CD8-positive, alpha-beta memory T cell (primary cell): ENCODE measurements around the gene CASP8. TPM values are rescaled to one million over a fixed set of nuclear protein-coding genes. Genes with fewer than 3 reads are reported as not detected.
A peak's percentile ranks its signal among the peaks of the same experiment; 100 is the strongest.

Experiments used
- CTCF ChIA-PET: fragments of 350-600 bp; sonication (Branson Sonifier 250); formaldehyde crosslinking; loops from one replicate; lab custom pipeline; 2021; ENCODE audit warnings: antibody characterized with exemption; lab: Charles Lee
- POLR2A ChIA-PET: fragments of 350-600 bp; sonication (Branson Sonifier 250); formaldehyde crosslinking; loops from one replicate; lab custom pipeline; 2021; ENCODE audit warnings: antibody characterized with exemption; lab: Charles Lee
- DNase-seq, 5 donors: peaks; one replicate each; pipeline versions ENCODE4 v3.0.0 to v3.0.0-alpha.2; 2020 to 2022; ENCODE audit warnings: mixed read lengths in 1 of 5
- H3K27ac ChIP-seq: one replicate; pipeline ENCODE4 v1.7.0; 2013; ENCODE audit warnings: low read depth, mild to moderate bottlenecking, low read length, moderate library complexity
- H3K27me3 ChIP-seq: 2 replicates; pipeline ENCODE4 v1.7.0; 2013; ENCODE audit warnings: low read length, mild to moderate bottlenecking; ENCODE audit not compliant: insufficient read depth, poor library complexity, severe bottlenecking
- H3K36me3 ChIP-seq: 2 replicates; pipeline ENCODE4 v1.7.0; 2013; ENCODE audit warnings: mild to moderate bottlenecking, low read length, moderate library complexity; ENCODE audit not compliant: insufficient read depth
- H3K4me1 ChIP-seq: 2 replicates; pipeline ENCODE4 v1.7.0; 2013; ENCODE audit warnings: mild to moderate bottlenecking, low read length, moderate library complexity; ENCODE audit not compliant: insufficient read depth
- H3K4me3 ChIP-seq: 2 replicates; pipeline ENCODE4 v1.7.0; 2013; ENCODE audit warnings: mild to moderate bottlenecking, low read length
- H3K9me3 ChIP-seq: 2 replicates; pipeline ENCODE4 v1.7.0; 2013; ENCODE audit warnings: mild to moderate bottlenecking, low read length
- H3K27ac Mint-ChIP-seq, 8 donors: one replicate each; pipeline ENCODE4 v1.8.0; 2020 to 2021; ENCODE audit warnings: mixed read lengths in 8 of 8, mild to moderate bottlenecking in 6 of 8, inconsistent platforms in 3 of 8, moderate library complexity in 3 of 8
- H3K27me3 Mint-ChIP-seq, 2 donors: one replicate each; pipeline ENCODE4 v1.8.0; 2020 to 2021; ENCODE audit warnings: mixed read lengths in 2 of 2, mild to moderate bottlenecking in 1 of 2, moderate library complexity in 1 of 2
- H3K36me3 Mint-ChIP-seq, 3 donors: one replicate each; pipeline ENCODE4 v1.8.0; 2020 to 2021; ENCODE audit warnings: mixed read lengths in 3 of 3, inconsistent platforms in 1 of 3, mild to moderate bottlenecking in 1 of 3
- H3K4me1 Mint-ChIP-seq, 3 donors: one replicate each; pipeline ENCODE4 v1.8.0; 2020 to 2021; ENCODE audit warnings: mixed read lengths in 3 of 3, inconsistent platforms in 1 of 3, mild to moderate bottlenecking in 1 of 3
- H3K4me3 Mint-ChIP-seq, 7 donors: one replicate each; pipeline ENCODE4 v1.8.0; 2020 to 2021; ENCODE audit warnings: mixed read lengths in 7 of 7, mild to moderate bottlenecking in 6 of 7, moderate library complexity in 4 of 7, inconsistent platforms in 2 of 7
- H3K9me3 Mint-ChIP-seq, 5 donors: one replicate each; pipeline ENCODE4 v1.8.0; 2020 to 2022; ENCODE audit warnings: mixed read lengths in 5 of 5, mild to moderate bottlenecking in 3 of 5, moderate library complexity in 2 of 5, inconsistent platforms in 1 of 5
- polyA plus RNA-seq: library from polyadenylated mRNA; unstranded; fragments of 300-500 nt; fragmentation: Illumina TruSeq; gene quantifications from one replicate; pipeline ENCODE4 v1.2.3, GENCODE V29; 2021
- total RNA-seq, 2 experiments: library from RNA; stranded (reverse); gene quantifications; one replicate each; pipeline ENCODE4 v1.2.3, GENCODE V29; 2021

Gene CASP8
- total and polyA plus RNA-seq, 3 experiments from 2014 or later, result 48.1 to 108 (median 55.5) TPM

- Histone ChIP-seq H3K36me3 (peaks cover 20% of the 10 kb centered on the region), H3K27me3 (no peaks in the 10 kb centered on the region), H3K4me1 (peaks cover 73% of the 10 kb centered on the region), H3K4me3 (peak overlapping the region; percentile 33), H3K9me3 (no peaks in the 10 kb centered on the region), H3K27ac (peak overlapping the region; percentile 38)
- peaks cover 71 to 73% (median 72%) of the 10 kb centered on the region in 3 donors for H3K4me1 Mint-ChIP-seq
- no peaks in the 10 kb centered on the region for H3K27me3 Mint-ChIP-seq
- peak overlapping the region; percentile 39 to 91 (median 86) for H3K27ac Mint-ChIP-seq
- DNase-seq, result peak in 1 of 5 donors; percentile 28
- peaks cover 13 to 54% (median 25%) of the 10 kb centered on the region in 3 donors for H3K36me3 Mint-ChIP-seq
- no peaks in the 10 kb centered on the region for H3K9me3 Mint-ChIP-seq
- H3K4me3 Mint-ChIP-seq, result peak overlapping the region; percentile 79 to 94 (median 92)
- ChIA-PET CTCF (interaction anchor here (0.8 to 18.6 kb wide), 4 partner anchors 8 to 30 kb away, joined by 3 to 185 read pairs (median 38); no protein-coding TSS in a partner anchor), POLR2A (interaction anchor here (2.1 kb wide), 1 partner anchor 10 kb away, joined by 10 read pairs; no protein-coding TSS in a partner anchor)
Measured at GRCh38 chr2:201263779-201264178, 3.4 kb downstream of the CASP8 start.

DNA sequence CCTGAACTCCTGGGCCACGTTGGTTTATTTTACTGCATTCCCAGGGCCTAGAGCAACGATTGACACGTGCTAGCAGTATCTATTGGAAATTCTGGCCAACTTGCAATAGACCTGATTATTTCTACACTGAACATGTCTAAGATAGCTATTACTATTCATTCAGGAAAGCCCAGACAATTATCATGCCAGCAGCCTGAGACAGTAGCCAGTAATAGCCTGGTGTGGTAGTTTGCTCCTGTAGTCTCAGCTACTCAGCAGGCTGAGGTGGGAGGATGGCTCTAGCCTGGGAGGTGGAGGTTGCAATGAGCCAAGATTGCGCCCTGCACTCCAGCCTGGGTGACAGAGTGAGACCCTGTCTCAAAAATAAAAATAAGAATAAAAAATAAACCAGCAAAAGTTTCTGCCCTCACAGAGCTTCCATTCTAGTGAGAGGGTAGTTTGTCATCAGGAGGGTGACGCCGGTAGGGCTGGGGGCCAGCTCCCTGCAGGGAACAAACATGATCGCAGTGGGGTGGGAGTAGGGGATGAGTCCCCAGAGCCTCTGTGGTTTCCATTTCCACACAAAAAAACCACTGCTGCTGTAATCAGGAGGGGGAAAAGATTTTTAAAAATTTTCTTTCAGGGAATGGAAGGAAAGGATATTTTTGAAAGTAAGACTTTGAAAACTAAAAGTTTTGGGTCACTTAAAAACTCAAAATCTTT lies 4.3 kb downstream of the CASP8 start:
- CTCF ChIA-PET, result interaction anchor here (0.9 to 18.6 kb wide), 5 partner anchors 8 to 31 kb away, joined by 3 to 185 read pairs (median 7); no protein-coding TSS in a partner anchor
- Mint-ChIP-seq H3K4me3 (peak overlapping the region; percentile 79 to 94 (median 92)), H3K27me3 (no peaks in the 10 kb centered on the region), H3K9me3 (no peaks in the 10 kb centered on the region), H3K4me1 (peaks cover 72 to 75% (median 73%) of the 10 kb centered on the region in 3 donors), H3K36me3 (peaks cover 13 to 63% (median 29%) of the 10 kb centered on the region in 3 donors), H3K27ac (peak overlapping the region; percentile 83 to 95 (median 88))
- peaks cover 28% of the 10 kb centered on the region for H3K36me3 ChIP-seq
- H3K9me3 ChIP-seq, result no peaks in the 10 kb centered on the region
- peaks cover 72% of the 10 kb centered on the region for H3K4me1 ChIP-seq
- POLR2A ChIA-PET, result interaction anchor here (0.6 to 2.1 kb wide), 2 partner anchors 11 to 81 kb away, joined by 3 to 10 read pairs; no protein-coding TSS in a partner anchor
- H3K4me3 ChIP-seq, result peak overlapping the region; percentile 33
- no peaks in the 10 kb centered on the region for H3K27me3 ChIP-seq
- no peak for DNase-seq
- peak overlapping the region; percentile 38 for H3K27ac ChIP-seq

DNA sequence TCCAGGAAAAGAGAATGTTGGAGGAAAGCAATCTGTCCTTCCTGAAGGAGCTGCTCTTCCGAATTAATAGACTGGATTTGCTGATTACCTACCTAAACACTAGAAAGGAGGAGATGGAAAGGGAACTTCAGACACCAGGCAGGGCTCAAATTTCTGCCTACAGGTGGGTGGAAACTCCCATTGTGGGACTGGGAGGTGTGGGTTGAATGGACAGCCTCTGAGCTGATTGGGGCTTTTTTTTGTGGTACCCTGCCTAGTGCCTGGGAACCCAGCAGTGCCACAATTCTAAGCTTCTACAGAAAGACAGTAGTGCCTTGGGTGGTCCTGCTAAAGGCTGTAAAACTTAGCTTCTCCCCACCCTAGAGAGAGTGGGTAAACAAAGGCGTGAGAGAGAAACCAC lies 6.3 kb downstream of the CASP8 start:
- H3K9me3 ChIP-seq, result no peaks in the 10 kb centered on the region
- Mint-ChIP-seq H3K9me3 (no peaks in the 10 kb centered on the region), H3K4me1 (peaks cover 84 to 87% (median 86%) of the 10 kb centered on the region in 3 donors), H3K4me3 (peak overlapping the region; percentile 69 to 93 (median 88)), H3K27ac (peak overlapping the region; percentile 59 to 95 (median 88)), H3K36me3 (peaks cover 4 to 71% (median 37%) of the 10 kb centered on the region in 3 donors), H3K27me3 (no peaks in the 10 kb centered on the region)
- CTCF ChIA-PET, result interaction anchor here (1.4 to 18.6 kb wide), 4 partner anchors 13 to 97 kb away, joined by 4 to 185 read pairs (median 9); no protein-coding TSS in a partner anchor
- no peaks in the 10 kb centered on the region for H3K27me3 ChIP-seq
- peaks cover 41% of the 10 kb centered on the region for H3K36me3 ChIP-seq
- H3K4me1 ChIP-seq, result peaks cover 81% of the 10 kb centered on the region
- H3K4me3 ChIP-seq, result no peak overlapping the region
- POLR2A ChIA-PET, result interaction anchor here (1.7 kb wide), 1 partner anchor 11 kb away, joined by 4 read pairs; no protein-coding TSS in a partner anchor
- DNase-seq, result no peak
- H3K27ac ChIP-seq, result peak overlapping the region; percentile 17

DNA sequence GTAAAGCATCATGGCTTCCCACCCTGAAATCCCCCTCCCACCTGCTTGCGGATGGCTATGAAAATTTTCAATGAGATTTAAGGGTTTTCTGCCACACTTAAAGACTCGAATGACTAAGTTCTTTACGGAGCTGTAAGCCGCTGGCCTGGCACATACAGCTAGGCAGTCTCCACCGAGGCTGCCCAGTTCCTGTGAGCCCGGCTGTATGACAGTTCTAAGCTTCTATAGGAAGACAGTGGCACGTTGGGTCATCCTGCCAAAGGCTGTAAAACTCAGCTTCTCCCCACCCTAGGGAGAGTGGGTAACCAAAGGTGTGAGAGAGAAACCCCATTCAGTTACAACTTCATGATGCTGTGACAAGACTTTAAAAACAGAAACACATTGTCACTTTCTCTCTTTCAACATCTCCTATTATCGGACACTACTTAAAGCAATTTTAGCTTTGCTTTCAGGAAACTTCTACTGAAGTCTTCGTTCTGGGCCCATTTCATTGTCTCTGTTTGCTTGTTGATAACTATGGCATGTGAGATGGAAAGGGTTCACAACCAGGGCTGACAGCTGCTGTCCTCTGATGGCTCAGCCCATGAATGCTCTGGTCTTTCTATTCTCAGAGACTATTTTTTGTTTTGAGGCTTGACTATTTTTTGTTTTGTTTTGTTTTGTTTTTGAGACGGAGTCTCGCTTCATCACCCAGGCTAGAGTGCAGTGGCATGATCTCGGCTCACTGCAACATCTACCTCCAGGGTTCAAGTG lies 7.1 kb downstream of the CASP8 start:
- Mint-ChIP-seq H3K4me1 (peaks cover 89 to 95% (median 94%) of the 10 kb centered on the region in 3 donors), H3K4me3 (peak overlapping the region; percentile 69 to 93 (median 87)), H3K27ac (peak overlapping the region; percentile 59 to 91 (median 88)), H3K27me3 (no peaks in the 10 kb centered on the region), H3K36me3 (peaks cover 4 to 75% (median 40%) of the 10 kb centered on the region in 3 donors), H3K9me3 (no peaks in the 10 kb centered on the region)
- Histone ChIP-seq H3K27ac (peak overlapping the region; percentile 17), H3K27me3 (no peaks in the 10 kb centered on the region), H3K4me3 (no peak overlapping the region), H3K9me3 (no peaks in the 10 kb centered on the region), H3K4me1 (peaks cover 89% of the 10 kb centered on the region), H3K36me3 (peaks cover 49% of the 10 kb centered on the region)
- no peak for DNase-seq
- CTCF ChIA-PET, result interaction anchor here (1.0 to 18.6 kb wide), 6 partner anchors 11 to 97 kb away, joined by 4 to 185 read pairs (median 8); no protein-coding TSS in a partner anchor
- POLR2A ChIA-PET, result interaction anchor here (1.3 kb wide), 1 partner anchor 17 kb away, joined by 3 read pairs; no protein-coding TSS in a partner anchor

DNA sequence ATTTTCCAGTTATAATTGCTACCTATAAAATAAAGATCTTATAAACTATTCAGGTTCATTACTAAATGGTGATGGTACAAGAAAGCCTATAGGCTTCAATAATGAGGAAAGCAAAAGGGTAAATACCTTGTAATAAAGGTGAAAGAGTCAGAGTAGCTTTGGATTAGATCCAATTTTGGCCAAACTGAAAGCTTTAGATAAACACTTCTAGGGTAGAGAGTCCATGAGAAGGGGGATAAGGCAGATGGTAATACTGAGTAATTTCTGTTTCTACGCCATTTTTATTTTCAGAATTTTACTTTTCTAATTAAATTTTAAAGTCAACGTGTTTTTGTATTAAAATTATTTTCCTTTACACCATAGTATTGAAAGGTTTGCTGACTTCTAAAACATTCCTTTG lies 9.4 kb downstream of the CASP8 start:
- peaks cover 78% of the 10 kb centered on the region for H3K4me1 ChIP-seq
- Mint-ChIP-seq H3K27ac (peak overlapping the region; percentile 38 to 90 (median 79)), H3K9me3 (no peaks in the 10 kb centered on the region), H3K4me1 (peaks cover 85 to 94% (median 92%) of the 10 kb centered on the region in 3 donors), H3K27me3 (no peaks in the 10 kb centered on the region), H3K36me3 (peaks cover 4 to 89% (median 44%) of the 10 kb centered on the region in 3 donors), H3K4me3 (peak overlapping the region in 2 of 7 donors; percentile 5 to 38)
- CTCF ChIA-PET, result interaction anchor here (0.8 to 18.6 kb wide), 6 partner anchors 9 to 36 kb away, joined by 3 to 185 read pairs (median 7); partner anchors contain the start of gene CASP8
- H3K4me3 ChIP-seq, result no peak overlapping the region
- POLR2A ChIA-PET, result interaction anchor here (1.0 to 1.6 kb wide), 3 partner anchors 9 to 23 kb away, joined by 3 to 5 read pairs (median 3); partner anchors contain the start of gene CASP8
- no peak for DNase-seq
- H3K9me3 ChIP-seq, result no peaks in the 10 kb centered on the region
- no peak overlapping the region for H3K27ac ChIP-seq
- no peaks in the 10 kb centered on the region for H3K27me3 ChIP-seq
- H3K36me3 ChIP-seq, result peaks cover 68% of the 10 kb centered on the region

DNA sequence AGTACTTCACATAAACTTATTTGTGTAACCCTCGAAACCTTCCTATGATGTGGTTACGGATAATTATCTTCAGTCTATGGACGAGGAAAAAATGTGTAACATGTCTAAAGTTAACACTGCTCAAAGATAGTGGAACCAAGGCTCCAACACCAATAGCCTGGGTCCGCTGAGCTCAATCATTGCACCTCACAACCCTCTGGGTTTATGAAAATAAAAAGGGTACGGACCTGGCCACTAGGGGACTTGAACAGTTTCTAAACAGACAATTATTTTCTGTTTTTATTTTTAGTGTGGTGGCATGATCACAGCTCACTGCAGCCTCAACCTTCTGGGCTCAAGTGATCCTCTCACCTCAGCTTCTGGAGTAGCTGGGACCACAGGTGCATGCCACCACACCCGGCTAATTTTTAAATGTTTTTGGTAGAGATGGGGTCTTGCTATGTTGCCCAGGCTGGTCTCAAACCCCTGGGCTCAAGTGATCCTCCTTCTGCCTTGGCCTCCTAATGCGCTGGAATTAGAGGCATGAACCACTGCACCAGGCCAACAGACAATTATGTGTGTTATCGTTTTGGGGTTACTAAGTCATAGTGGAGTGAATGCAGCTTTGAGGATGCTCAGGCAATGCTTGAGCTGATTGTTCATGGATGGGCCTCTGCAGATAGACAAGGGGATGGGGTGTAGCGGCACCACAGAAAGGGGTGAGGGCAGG lies 10.1 kb downstream of the CASP8 start:
- Mint-ChIP-seq H3K9me3 (no peaks in the 10 kb centered on the region), H3K4me3 (peak overlapping the region in 6 of 7 donors; percentile 40 to 76 (median 54)), H3K4me1 (peaks cover 86 to 94% (median 92%) of the 10 kb centered on the region in 3 donors), H3K27me3 (no peaks in the 10 kb centered on the region), H3K36me3 (peaks cover 4 to 92% (median 48%) of the 10 kb centered on the region in 3 donors), H3K27ac (peak overlapping the region; percentile 42 to 92 (median 85))
- ChIA-PET CTCF (interaction anchor here (0.8 to 18.6 kb wide), 5 partner anchors 10 to 37 kb away, joined by 3 to 185 read pairs (median 7); partner anchors contain the start of gene CASP8), POLR2A (interaction anchor here (1.0 to 1.6 kb wide), 3 partner anchors 10 to 23 kb away, joined by 3 to 5 read pairs (median 3); partner anchors contain the start of gene CASP8)
- no peaks in the 10 kb centered on the region for H3K9me3 ChIP-seq
- peaks cover 71% of the 10 kb centered on the region for H3K4me1 ChIP-seq
- peaks cover 74% of the 10 kb centered on the region for H3K36me3 ChIP-seq
- no peak for DNase-seq
- H3K27ac ChIP-seq, result no peak overlapping the region
- H3K27me3 ChIP-seq, result no peaks in the 10 kb centered on the region
- H3K4me3 ChIP-seq, result no peak overlapping the region

DNA sequence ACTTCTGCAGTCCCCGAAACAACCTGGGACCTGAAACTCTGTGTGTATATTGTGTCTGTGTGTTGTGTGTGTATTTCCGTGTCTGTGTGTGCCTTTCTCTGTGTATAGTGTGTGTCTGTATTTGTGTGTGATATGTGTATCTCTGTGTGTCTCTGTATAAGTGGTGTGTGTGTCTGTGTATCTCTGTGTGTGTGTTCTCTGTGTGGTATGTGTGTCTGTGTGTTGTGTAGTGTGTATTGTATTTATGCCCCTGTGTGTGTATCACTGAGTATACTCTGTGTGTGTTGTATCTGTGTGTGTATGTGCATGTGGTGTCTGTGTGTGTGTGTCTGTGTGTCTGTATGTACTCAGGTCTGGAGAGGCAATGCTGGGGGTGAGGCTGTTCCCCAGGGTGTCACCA lies 11.6 kb downstream of the CASP8 start:
- Histone ChIP-seq H3K4me1 (peaks cover 58% of the 10 kb centered on the region), H3K9me3 (no peaks in the 10 kb centered on the region), H3K36me3 (peaks cover 83% of the 10 kb centered on the region), H3K4me3 (no peak overlapping the region), H3K27ac (no peak overlapping the region), H3K27me3 (no peaks in the 10 kb centered on the region)
- Mint-ChIP-seq H3K27me3 (no peaks in the 10 kb centered on the region), H3K4me1 (peaks cover 75 to 92% (median 90%) of the 10 kb centered on the region in 3 donors), H3K9me3 (no peaks in the 10 kb centered on the region), H3K4me3 (peak overlapping the region; percentile 1 to 56 (median 33)), H3K27ac (peak overlapping the region; percentile 71 to 97 (median 90)), H3K36me3 (peaks cover 4 to 93% (median 42%) of the 10 kb centered on the region in 3 donors)
- ChIA-PET POLR2A (interaction anchor here (0.6 kb wide), 1 partner anchor 160 kb away, joined by 5 read pairs; no protein-coding TSS in a partner anchor), CTCF (no interaction called here)
- no peak for DNase-seq
